DND-41 (cell line): ENCODE measurements around the gene RNASE7.

ENCODE experiments used
- CTCF ChIP-seq: IDR thresholded peaks from 2 replicates; pipeline ENCODE4 v1.5.1; 2012; ENCODE audit warnings: borderline replicate concordance, low read length, moderate library complexity, mild to moderate bottlenecking; ENCODE audit not compliant: poor library complexity, severe bottlenecking; ENCODE audit errors: extremely low read depth
- EZH2 ChIP-seq: IDR thresholded peaks from 3 replicates; pipeline ENCODE4 v1.6.1; 2012; ENCODE audit warnings: borderline replicate concordance, low read depth, mild to moderate bottlenecking, moderate library complexity, low read length, inconsistent platforms; ENCODE audit not compliant: severe bottlenecking

- TF ChIP-seq CTCF, result no peak
- TF ChIP-seq EZH2, result no peak
These were observed 9.6 kb upstream of the RNASE7 start for GRCh38 chr14:21032326-21033132.
